Measurements from ENCODE around the gene TIMP2.

DNA sequence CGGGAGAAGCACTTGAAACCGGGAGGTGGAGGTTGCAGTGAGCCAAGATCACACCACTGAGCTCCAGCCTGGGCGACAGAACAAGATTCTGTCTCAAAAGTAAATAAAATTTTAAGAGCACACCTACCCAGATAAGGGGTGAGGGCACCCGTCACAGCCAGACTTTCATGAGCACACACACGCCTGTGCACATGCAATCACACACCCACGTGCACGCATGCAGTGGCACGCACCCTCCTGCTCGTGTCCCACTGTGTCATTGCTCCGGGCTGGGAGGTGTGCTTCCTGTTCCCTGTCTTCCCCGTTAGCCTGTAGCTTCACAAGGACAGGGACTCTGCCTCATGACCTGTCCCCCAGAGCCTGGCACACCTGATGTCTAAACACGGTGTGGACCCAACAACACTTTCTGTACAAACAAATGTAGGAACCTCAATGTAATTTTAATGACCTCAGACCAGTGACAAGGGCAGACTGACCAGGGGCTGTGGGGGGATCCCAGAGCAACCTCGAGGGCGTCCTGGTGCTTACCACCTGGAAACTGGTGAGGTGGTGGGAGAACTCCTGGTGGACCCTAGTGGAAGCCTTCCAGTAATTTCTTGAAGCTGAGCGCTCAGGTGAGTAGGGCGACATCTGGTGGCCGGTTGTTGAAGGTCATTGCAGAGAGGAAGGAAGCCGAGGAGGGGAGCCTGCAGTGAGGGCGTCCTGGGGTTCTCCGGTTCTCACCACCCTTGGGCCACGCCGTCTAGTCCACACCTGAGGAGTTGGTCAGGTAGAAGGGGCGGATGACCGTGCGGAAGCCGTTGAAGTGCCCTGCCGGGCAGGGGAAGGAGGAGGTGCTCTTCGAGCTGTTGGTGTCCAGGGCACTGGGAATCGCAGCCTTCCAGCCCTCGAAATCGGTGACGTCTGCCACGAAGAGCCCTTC is 45.9 kb upstream of the TIMP2 start:
- TF ChIP-seq POLR2A (IDR thresholded peaks at IDR 0.05) (no peak), POLR2AphosphoS5 (IDR thresholded peaks at IDR 0.05) (peak in 1 of 3 donors; percentile 53), EP300 (IDR thresholded peaks at IDR 0.05) (no peak)
- TF ChIP-seq, protein P1, sequence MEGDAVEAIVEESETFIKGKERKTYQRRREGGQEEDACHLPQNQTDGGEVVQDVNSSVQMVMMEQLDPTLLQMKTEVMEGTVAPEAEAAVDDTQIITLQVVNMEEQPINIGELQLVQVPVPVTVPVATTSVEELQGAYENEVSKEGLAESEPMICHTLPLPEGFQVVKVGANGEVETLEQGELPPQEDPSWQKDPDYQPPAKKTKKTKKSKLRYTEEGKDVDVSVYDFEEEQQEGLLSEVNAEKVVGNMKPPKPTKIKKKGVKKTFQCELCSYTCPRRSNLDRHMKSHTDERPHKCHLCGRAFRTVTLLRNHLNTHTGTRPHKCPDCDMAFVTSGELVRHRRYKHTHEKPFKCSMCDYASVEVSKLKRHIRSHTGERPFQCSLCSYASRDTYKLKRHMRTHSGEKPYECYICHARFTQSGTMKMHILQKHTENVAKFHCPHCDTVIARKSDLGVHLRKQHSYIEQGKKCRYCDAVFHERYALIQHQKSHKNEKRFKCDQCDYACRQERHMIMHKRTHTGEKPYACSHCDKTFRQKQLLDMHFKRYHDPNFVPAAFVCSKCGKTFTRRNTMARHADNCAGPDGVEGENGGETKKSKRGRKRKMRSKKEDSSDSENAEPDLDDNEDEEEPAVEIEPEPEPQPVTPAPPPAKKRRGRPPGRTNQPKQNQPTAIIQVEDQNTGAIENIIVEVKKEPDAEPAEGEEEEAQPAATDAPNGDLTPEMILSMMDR (IDR thresholded peaks at IDR 0.05): peak in 5 of 7 experiments; percentile 78 to 97 (median 91)
